ENCODE results near the gene AFF4.
"Not testable (repeated sequence)": the region's sequence is repeated elsewhere in the genome, so short reads cannot be mapped to it uniquely, and the experiment has no call there.

Gene AFF4

GRCh38 chr5:132947671-132948070, 15.8 kb downstream of the AFF4 start:
- FAIRE-seq = no peak

DNA sequence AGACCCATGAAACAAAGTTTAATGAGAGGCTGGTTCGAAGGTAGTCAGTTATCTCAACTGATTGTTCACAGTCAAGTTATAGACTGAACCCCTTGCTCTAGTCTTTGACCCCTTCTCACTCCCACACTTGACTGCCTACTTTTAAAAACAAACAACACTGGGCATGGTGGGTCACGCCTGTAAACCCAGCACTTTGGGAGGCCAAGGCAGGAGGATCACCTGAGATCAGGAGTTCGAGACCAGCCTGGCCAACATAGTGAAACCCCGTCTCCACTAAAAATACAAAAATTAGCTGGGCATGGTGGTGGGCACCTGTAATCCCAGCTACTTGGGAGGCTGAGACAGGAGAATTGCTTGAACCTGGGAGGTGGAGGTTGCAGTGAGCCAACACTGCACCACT, 18.1 kb downstream of the AFF4 start:
- not testable (repeated sequence) for DNase-seq (ENCODE audit: insufficient read length); FAIRE-seq

More at GRCh38 chr5:132947671-132948070, 15.8 kb downstream of the AFF4 start:
- TF ChIP-seq POLR2A (IDR thresholded peaks at IDR 0.05; ENCODE audit: low read depth, low read length) (no peak), TAF1 (IDR thresholded peaks at IDR 0.05; ENCODE audit: borderline replicate concordance, low read depth, low read length) (no peak), POLR2AphosphoS5 (IDR thresholded peaks at IDR 0.05; ENCODE audit: low read depth, low read length) (no peak)
- DNase-seq (ENCODE audit: insufficient read length) = no peak

DNA sequence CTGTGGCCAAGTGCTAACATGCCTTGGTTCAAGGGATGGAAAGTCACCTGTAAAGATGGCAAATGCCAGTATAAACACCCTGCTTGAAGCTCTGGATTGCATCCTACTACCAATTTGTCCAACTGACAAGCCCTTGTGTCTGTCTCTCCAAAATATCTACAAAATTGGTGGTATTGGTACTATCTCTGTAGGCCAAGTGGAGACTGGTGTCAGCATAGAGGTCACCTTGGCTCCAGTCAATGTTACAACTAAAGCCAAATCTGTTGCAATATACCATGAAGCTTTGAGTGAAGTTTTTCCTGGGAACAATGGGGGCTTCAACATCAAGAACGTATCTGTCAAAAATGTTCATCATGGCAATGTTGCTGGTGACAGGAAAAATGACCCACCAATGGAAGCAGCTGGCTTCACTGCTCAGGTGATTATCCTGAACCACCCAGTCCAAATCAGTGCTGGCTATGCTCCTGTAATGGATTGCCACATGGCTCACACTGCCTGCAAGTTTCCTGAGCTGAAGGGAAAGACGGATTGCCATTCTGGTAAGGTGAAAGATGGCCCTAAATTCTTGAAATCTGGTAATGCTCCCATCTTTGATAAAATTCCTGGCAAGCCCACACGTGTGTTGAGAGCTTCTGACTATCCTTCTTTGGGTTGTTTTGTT, 19.9 kb downstream of the AFF4 start:
- DNase-seq (ENCODE audit: insufficient read length) = no peak
- FAIRE-seq = no peak
- TF ChIP-seq POLR2A (IDR thresholded peaks at IDR 0.05; ENCODE audit: low read depth, low read length) (no peak), TAF1 (IDR thresholded peaks at IDR 0.05; ENCODE audit: borderline replicate concordance, low read depth, low read length) (no peak), POLR2AphosphoS5 (IDR thresholded peaks at IDR 0.05; ENCODE audit: low read depth, low read length) (no peak)

- TF ChIP-seq POLR2AphosphoS5 (IDR thresholded peaks at IDR 0.05; ENCODE audit: low read depth, low read length) = no peak
- TF ChIP-seq TAF1 (IDR thresholded peaks at IDR 0.05; ENCODE audit: borderline replicate concordance, low read depth, low read length) = no peak
- TF ChIP-seq POLR2A (IDR thresholded peaks at IDR 0.05; ENCODE audit: low read depth, low read length) = no peak
- DNase-seq (ENCODE audit: insufficient read length) (no peak), FAIRE-seq (no peak)
Observed at GRCh38 chr5:132941331-132941730, 22.1 kb downstream of the AFF4 start.

GRCh38 chr5:132928062-132928407, 35.4 kb downstream of the AFF4 start:
- DNase-seq (ENCODE audit: insufficient read length) = no peak
- TF ChIP-seq POLR2A (IDR thresholded peaks at IDR 0.05; ENCODE audit: low read depth, low read length) (no peak), TAF1 (IDR thresholded peaks at IDR 0.05; ENCODE audit: borderline replicate concordance, low read depth, low read length) (no peak), POLR2AphosphoS5 (IDR thresholded peaks at IDR 0.05; ENCODE audit: low read depth, low read length) (no peak)
- FAIRE-seq = no peak

DNA sequence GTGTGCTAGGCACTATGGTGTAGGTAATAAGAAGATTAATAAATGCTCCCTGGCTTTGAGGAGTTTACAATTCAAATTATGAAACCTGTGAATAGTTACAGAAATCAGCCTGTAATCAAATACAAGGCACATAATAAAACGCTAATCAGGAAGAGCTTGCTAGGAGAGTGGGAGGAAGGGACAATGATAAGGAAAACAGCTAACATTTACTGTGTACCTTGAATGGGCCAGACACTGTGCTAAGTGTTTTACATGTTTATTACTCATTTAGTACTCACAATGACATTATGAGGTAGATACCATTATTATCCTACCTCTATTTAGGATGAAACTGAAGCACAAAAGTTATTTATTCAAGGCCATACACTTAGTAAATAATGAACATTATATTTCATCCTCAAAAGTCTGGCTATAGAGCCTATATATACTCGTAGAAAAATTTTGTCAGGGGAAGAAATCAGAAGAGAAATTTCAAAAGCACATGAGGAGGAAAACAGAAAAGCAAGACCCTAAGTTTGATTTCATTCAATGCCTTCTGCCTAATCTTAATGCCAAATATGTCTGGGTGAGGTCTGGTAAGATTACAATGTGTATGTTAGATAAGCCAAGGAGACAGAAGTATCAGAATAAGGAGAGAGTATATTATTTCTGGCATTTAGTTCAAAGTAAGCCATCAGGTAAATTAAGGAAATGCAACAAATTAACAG, 35.9 kb downstream of the AFF4 start:
- TF ChIP-seq TAF1 (IDR thresholded peaks at IDR 0.05; ENCODE audit: borderline replicate concordance, low read depth, low read length) (no peak), POLR2AphosphoS5 (IDR thresholded peaks at IDR 0.05; ENCODE audit: low read depth, low read length) (no peak), POLR2A (IDR thresholded peaks at IDR 0.05; ENCODE audit: low read depth, low read length) (no peak)
- DNase-seq (ENCODE audit: insufficient read length) (no peak), FAIRE-seq (no peak)

DNA sequence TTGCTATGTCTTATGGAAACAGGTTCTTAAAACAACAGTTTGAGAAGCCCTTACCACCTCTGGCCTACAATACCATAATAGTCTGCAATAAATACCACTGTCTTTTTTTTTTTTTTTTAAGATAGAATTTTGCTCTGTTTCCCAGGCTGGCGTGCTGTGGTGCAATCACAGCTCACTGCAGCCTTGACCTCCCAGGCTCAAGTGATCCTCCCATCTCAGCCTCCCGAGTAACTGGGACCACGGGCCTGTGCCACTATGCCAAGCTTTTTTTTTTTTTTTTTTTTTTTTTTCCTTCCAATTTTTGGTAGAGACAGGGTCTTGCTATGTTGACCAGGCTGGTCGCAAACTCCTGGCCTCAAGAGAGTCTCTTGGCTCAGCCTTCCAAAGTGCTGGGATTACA, 37.0 kb downstream of the AFF4 start:
- DNase-seq (ENCODE audit: insufficient read length) (no peak), FAIRE-seq (no peak)
- no peak for TF ChIP-seq POLR2A (IDR thresholded peaks at IDR 0.05; ENCODE audit: low read depth, low read length)
- no peak for TF ChIP-seq TAF1 (IDR thresholded peaks at IDR 0.05; ENCODE audit: borderline replicate concordance, low read depth, low read length)
- no peak for TF ChIP-seq POLR2AphosphoS5 (IDR thresholded peaks at IDR 0.05; ENCODE audit: low read depth, low read length)

DNA sequence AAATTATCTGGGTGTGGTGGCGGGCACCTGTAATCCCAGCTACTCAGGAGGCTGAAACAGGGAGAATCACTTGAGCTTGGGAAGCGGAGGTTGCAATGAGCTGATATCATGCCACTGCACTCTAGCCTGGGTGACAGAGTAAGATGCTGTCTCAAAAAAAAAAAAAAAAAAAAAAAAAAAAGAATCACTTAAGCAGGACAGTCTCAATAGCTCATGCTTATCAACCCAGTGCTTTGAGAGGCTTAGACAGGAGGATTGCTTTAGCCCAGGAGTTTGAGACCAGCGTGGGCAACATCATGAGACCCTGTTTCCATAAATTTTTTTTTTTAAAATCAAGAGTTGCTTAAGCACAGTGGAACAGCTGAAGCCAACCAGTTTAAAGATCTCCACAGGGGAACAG, 47.3 kb downstream of the AFF4 start:
- FAIRE-seq (no peak), DNase-seq (ENCODE audit: insufficient read length) (no peak)
- TF ChIP-seq POLR2A (IDR thresholded peaks at IDR 0.05; ENCODE audit: low read depth, low read length) (no peak), POLR2AphosphoS5 (IDR thresholded peaks at IDR 0.05; ENCODE audit: low read depth, low read length) (no peak), TAF1 (IDR thresholded peaks at IDR 0.05; ENCODE audit: borderline replicate concordance, low read depth, low read length) (no peak)

DNA sequence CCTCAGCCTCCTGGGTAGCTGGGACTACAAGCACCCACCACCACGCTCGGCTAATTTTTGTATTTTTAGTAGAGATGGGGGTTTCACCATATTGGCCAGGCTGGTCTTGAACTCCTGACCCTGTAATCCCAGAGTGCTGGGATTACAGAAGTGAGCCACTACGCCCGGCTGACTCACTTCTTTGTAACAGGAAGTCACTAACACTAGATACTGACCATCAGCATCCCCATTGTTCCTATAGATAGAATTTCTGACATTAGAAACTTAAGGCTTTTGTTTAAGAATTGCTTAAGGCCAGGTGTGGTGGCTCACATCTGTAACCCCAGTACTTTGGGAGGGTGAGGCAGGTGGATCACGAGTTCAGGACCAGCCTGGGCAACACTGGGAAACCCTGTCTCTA, 47.8 kb downstream of the AFF4 start:
- FAIRE-seq = no peak

DNA sequence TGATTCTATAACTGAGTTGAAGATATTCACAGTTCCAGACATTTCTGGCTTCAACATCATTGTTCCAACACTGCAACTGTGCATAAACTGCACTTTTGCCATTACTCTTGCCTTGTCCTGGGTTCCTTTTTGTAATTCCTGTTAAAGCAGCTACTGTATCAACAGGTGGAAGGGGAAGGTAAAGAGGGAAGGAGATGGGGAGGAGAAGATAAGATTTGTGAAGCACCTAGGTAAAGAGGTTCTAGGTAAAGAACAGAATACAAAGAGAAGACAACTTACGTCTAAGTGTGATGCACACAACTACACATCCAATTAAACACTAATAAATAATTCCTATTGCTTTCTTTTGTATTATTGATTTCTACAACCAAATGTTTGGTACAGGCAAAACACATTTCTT, 53.7 kb downstream of the AFF4 start:
- TF ChIP-seq TAF1 (IDR thresholded peaks at IDR 0.05; ENCODE audit: borderline replicate concordance, low read depth, low read length) = no peak
- TF ChIP-seq POLR2A (IDR thresholded peaks at IDR 0.05; ENCODE audit: low read depth, low read length) = no peak
- TF ChIP-seq POLR2AphosphoS5 (IDR thresholded peaks at IDR 0.05; ENCODE audit: low read depth, low read length) = no peak
- FAIRE-seq = no peak
- no peak for DNase-seq (ENCODE audit: insufficient read length)

More for the DNA sequence above, 47.8 kb downstream of the AFF4 start:
- no peak for TF ChIP-seq POLR2A (IDR thresholded peaks at IDR 0.05; ENCODE audit: low read depth, low read length)
- no peak for DNase-seq (ENCODE audit: insufficient read length)

- no peak for TF ChIP-seq POLR2AphosphoS5 (IDR thresholded peaks at IDR 0.05; ENCODE audit: low read depth, low read length)
- no peak for TF ChIP-seq TAF1 (IDR thresholded peaks at IDR 0.05; ENCODE audit: borderline replicate concordance, low read depth, low read length)
- TF ChIP-seq POLR2A (IDR thresholded peaks at IDR 0.05; ENCODE audit: low read depth, low read length) = no peak
- no peak for DNase-seq (ENCODE audit: insufficient read length)
- no peak for FAIRE-seq
Observed at GRCh38 chr5:132907161-132907560, 56.3 kb downstream of the AFF4 start.

- DNase-seq (ENCODE audit: insufficient read length) (no peak), FAIRE-seq (no peak)
Observed at GRCh38 chr5:132905938-132906337, 57.5 kb downstream of the AFF4 start.

More at GRCh38 chr5:132905938-132906337, 57.5 kb downstream of the AFF4 start:
- TF ChIP-seq POLR2A (IDR thresholded peaks at IDR 0.05; ENCODE audit: low read depth, low read length) (no peak), TAF1 (IDR thresholded peaks at IDR 0.05; ENCODE audit: borderline replicate concordance, low read depth, low read length) (no peak), POLR2AphosphoS5 (IDR thresholded peaks at IDR 0.05; ENCODE audit: low read depth, low read length) (no peak)

Measured in GM12892 (cell line).